T-helper 1 cell treated with Interleukin-12 subunit alpha and Interleukin-12 subunit beta and Interleukin-4 antibody, amounts not matched to agents 30 ng/mL and 1 ng/mL, for 36 hours (primary cell): ENCODE results near the gene PRR16. TPM values are rescaled to one million over a fixed set of nuclear protein-coding genes. Genes with fewer than 3 reads are reported as not detected.

Experiments
- intact Hi-C: fragments of 100-400 bp; cut with micrococcal nuclease; formaldehyde crosslinking; loops from one replicate; pipeline ENCODE4 v1.15.1; 2024
- total RNA-seq: library from RNA; stranded (reverse); gene quantifications from 2 replicates; pipeline ENCODE4 v1.2.3, GENCODE V29; 2022

Gene PRR16
- total RNA-seq, 1 donor from 2014 or later: not detected

GRCh38 chr5:120717381-120717780 lies 253.3 kb downstream of the PRR16 start:
- intact Hi-C loops: no loop called here

DNA sequence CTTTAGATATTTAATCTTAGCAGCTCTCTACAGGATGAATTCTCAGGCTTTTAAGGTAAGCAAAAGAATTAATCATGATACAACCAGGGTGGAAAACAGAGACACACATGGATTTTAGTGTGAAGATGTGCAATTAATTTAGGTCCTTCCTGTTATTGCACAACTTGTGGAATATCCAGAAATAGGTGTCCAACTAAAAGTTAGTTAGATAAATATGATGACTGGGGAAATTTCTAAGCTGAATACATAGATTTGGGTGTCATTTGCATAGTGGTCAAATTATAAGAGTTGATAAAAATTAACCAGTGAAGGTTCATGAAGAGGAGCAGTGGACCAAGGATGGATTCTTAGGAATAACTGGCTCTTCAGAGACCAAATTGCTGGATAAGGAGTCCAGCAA lies 266.1 kb downstream of the PRR16 start:
- intact Hi-C loops: no loop called here

GRCh38 chr5:120734033-120734432 lies 269.9 kb downstream of the PRR16 start:
- intact Hi-C loops: no loop called here

DNA sequence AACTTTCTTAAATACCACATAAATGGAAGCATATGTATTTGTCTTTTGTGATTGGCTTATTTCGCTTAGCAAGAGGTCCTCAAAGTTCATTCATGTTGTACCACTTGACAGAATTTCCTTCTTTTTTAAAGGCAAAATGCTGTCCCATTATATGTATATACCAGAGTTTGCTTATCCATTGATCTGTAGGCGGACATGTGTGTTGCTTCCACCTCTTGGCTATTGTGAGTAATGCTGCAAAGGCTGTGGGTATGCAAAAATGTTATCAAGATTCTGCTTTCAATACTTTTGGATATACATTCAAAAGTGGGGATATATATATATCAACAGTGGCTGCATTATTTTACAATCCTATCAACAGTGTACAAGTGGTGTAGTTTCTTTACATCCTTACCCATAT lies 271.0 kb downstream of the PRR16 start:
- intact Hi-C loops: no loop called here
